IPS-15b (cell line): ENCODE results near the gene SNX13.

Experiments
- H3K27me3 ChIP-seq: one replicate; pipeline ENCODE4 v1.6.1; 2013; ENCODE audit warnings: low read length; ENCODE audit not compliant: control insufficient read depth, insufficient read depth
- H3K36me3 ChIP-seq: one replicate; pipeline ENCODE4 v1.6.1; 2013; ENCODE audit warnings: low read length; ENCODE audit not compliant: control insufficient read depth, insufficient read depth
- H3K4me1 ChIP-seq: one replicate; pipeline ENCODE4 v1.6.1; 2013; ENCODE audit warnings: mild to moderate bottlenecking, low read length; ENCODE audit not compliant: control insufficient read depth, insufficient read depth
- H3K4me3 ChIP-seq: one replicate; pipeline ENCODE4 v1.5.1; 2013; ENCODE audit warnings: low read depth, low read length
- H3K9ac ChIP-seq: one replicate; pipeline ENCODE4 v1.6.1; 2013; ENCODE audit warnings: low read depth, mild to moderate bottlenecking, low read length
- H3K9me3 ChIP-seq: one replicate; pipeline ENCODE4 v1.6.1; 2013; ENCODE audit warnings: mild to moderate bottlenecking, low read length; ENCODE audit not compliant: control insufficient read depth, insufficient read depth

The SNX13 gene

GRCh38 chr7:17966706-17967105 lies 26.4 kb upstream of the SNX13 start:
- Histone ChIP-seq H3K4me3 (no peak overlapping the region), H3K36me3 (no peaks in the 10 kb centered on the region), H3K4me1 (no peaks in the 10 kb centered on the region), H3K9ac (no peak overlapping the region), H3K27me3 (no peaks in the 10 kb centered on the region), H3K9me3 (no peaks in the 10 kb centered on the region)

GRCh38 chr7:17965603-17966002 lies 25.3 kb upstream of the SNX13 start:
- no peak overlapping the region for H3K9ac ChIP-seq
- no peaks in the 10 kb centered on the region for H3K4me1 ChIP-seq
- H3K4me3 ChIP-seq: no peak overlapping the region
- H3K9me3 ChIP-seq: no peaks in the 10 kb centered on the region
- H3K36me3 ChIP-seq: no peaks in the 10 kb centered on the region
- H3K27me3 ChIP-seq: no peaks in the 10 kb centered on the region

GRCh38 chr7:17963281-17963680 lies 23.0 kb upstream of the SNX13 start:
- H3K4me3 ChIP-seq: no peak overlapping the region
- no peaks in the 10 kb centered on the region for H3K27me3 ChIP-seq
- H3K36me3 ChIP-seq: no peaks in the 10 kb centered on the region
- no peaks in the 10 kb centered on the region for H3K4me1 ChIP-seq
- H3K9ac ChIP-seq: no peak overlapping the region
- H3K9me3 ChIP-seq: no peaks in the 10 kb centered on the region

GRCh38 chr7:17962652-17963051 lies 22.4 kb upstream of the SNX13 start:
- Histone ChIP-seq H3K27me3 (no peaks in the 10 kb centered on the region), H3K9me3 (no peaks in the 10 kb centered on the region), H3K9ac (no peak overlapping the region), H3K4me1 (no peaks in the 10 kb centered on the region), H3K4me3 (no peak overlapping the region), H3K36me3 (no peaks in the 10 kb centered on the region)

GRCh38 chr7:17957871-17958270 lies 17.6 kb upstream of the SNX13 start:
- Histone ChIP-seq H3K4me3 (no peak overlapping the region), H3K9me3 (no peaks in the 10 kb centered on the region), H3K4me1 (no peaks in the 10 kb centered on the region), H3K9ac (no peak overlapping the region), H3K36me3 (no peaks in the 10 kb centered on the region), H3K27me3 (no peaks in the 10 kb centered on the region)

DNA sequence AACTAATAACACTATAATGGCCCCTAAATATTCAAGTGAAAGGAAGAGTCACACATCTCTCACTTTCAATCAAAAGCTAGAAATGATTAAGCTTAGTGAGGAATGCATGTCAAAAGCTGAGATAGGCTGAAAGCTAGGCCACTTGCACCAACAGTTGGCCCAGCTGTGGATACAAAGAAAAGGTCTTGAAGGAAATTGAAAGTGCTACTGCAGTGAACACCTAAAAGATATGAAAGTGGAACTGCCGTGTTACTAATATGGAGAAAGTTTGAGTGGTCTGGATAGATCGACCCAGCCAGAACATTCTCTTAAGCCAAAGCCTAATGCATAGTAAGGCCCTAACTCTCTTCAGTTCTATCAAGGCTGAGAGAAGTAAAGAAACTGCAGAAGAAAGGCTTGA lies 12.1 kb upstream of the SNX13 start:
- Histone ChIP-seq H3K9ac (no peak overlapping the region), H3K36me3 (no peaks in the 10 kb centered on the region), H3K27me3 (no peaks in the 10 kb centered on the region), H3K4me3 (no peak overlapping the region), H3K9me3 (no peaks in the 10 kb centered on the region), H3K4me1 (no peaks in the 10 kb centered on the region)

DNA sequence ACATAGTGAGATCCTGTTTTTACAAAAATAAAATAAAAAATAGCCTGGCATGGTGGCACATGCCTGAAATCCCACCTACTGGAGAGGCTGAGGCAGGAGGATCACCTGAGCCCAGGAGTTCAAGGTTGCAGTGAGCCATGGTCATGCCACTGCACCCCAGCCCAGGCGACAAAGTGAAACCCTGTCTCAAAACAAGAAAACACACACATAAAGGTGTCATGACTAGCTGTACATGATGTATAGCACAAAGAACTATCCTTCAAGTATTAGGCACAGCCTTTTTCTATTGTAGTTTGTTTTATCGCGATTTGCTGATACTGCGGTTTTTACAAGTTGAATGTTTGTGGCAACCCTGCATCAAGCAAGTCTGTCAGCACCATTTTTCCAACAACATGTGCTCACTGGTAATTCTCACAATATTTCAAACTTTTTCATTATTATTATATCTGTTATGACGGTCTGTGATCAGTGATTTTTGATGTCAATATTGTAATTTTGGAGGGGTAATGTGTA lies 11.5 kb upstream of the SNX13 start:
- Histone ChIP-seq H3K4me3 (no peak overlapping the region), H3K27me3 (no peaks in the 10 kb centered on the region), H3K9me3 (no peaks in the 10 kb centered on the region), H3K4me1 (no peaks in the 10 kb centered on the region), H3K9ac (no peak overlapping the region), H3K36me3 (no peaks in the 10 kb centered on the region)

GRCh38 chr7:17948526-17949238 lies 8.4 kb upstream of the SNX13 start:
- no peaks in the 10 kb centered on the region for H3K36me3 ChIP-seq
- no peaks in the 10 kb centered on the region for H3K9me3 ChIP-seq
- no peak overlapping the region for H3K4me3 ChIP-seq
- no peaks in the 10 kb centered on the region for H3K4me1 ChIP-seq
- H3K9ac ChIP-seq: no peak overlapping the region
- no peaks in the 10 kb centered on the region for H3K27me3 ChIP-seq

GRCh38 chr7:17947620-17948019 lies 7.3 kb upstream of the SNX13 start:
- no peaks in the 10 kb centered on the region for H3K27me3 ChIP-seq
- no peaks in the 10 kb centered on the region for H3K36me3 ChIP-seq
- no peaks in the 10 kb centered on the region for H3K9me3 ChIP-seq
- H3K4me3 ChIP-seq: no peak overlapping the region
- no peaks in the 10 kb centered on the region for H3K4me1 ChIP-seq
- no peak overlapping the region for H3K9ac ChIP-seq

GRCh38 chr7:17946591-17946990 lies 6.3 kb upstream of the SNX13 start:
- Histone ChIP-seq H3K4me3 (no peak overlapping the region), H3K27me3 (no peaks in the 10 kb centered on the region), H3K4me1 (no peaks in the 10 kb centered on the region), H3K9ac (no peak overlapping the region), H3K36me3 (no peaks in the 10 kb centered on the region), H3K9me3 (no peaks in the 10 kb centered on the region)

DNA sequence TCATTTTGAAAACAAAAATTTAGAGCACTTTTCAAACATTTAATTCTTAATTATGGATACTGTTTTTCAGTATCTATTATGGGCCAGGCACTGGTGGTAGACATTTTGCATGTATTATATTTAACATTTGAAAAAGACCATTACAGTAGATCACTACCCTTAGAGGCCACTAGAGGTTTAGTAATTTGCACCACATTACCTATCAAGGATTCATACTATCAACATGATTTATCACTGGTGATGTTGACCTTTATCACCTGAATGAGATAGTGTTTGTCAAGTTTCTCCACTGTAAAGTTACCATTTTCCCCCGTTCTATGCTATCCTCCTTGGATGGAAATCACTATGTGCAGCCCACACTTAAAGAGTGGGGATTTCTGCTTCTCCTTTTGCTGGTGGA lies 4.4 kb upstream of the SNX13 start:
- no peaks in the 10 kb centered on the region for H3K36me3 ChIP-seq
- no peaks in the 10 kb centered on the region for H3K9me3 ChIP-seq
- H3K9ac ChIP-seq: no peak overlapping the region
- no peaks in the 10 kb centered on the region for H3K27me3 ChIP-seq
- no peaks in the 10 kb centered on the region for H3K4me1 ChIP-seq
- H3K4me3 ChIP-seq: no peak overlapping the region

DNA sequence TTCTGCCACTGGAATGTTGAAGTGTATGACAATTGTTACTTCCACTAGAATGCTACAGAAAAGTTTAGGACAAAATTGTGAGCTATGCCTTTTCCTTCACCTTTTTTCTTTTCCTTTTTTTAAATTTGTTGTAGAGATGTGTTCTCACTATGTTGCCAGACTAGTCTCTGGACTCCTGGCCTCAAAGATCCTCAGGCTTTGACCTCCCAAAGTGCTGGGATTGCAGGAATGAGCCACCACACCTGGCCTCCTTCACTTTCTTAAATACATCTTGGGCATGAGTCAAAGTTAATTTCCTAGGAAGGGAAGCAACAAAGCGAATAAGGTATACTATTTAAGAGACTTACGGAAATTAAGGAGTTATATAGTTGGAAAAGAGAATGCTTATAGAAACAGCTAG lies 2.7 kb upstream of the SNX13 start:
- H3K27me3 ChIP-seq: no peaks in the 10 kb centered on the region
- H3K4me1 ChIP-seq: peaks cover 6% of the 10 kb centered on the region
- no peak overlapping the region for H3K9ac ChIP-seq
- no peaks in the 10 kb centered on the region for H3K36me3 ChIP-seq
- H3K9me3 ChIP-seq: no peaks in the 10 kb centered on the region
- no peak overlapping the region for H3K4me3 ChIP-seq
